Pulmonary artery endothelial cell (primary cell): Measurements from ENCODE around the gene PATJ. TPM values are rescaled to one million over a fixed set of nuclear protein-coding genes. Genes with fewer than 3 reads are reported as not detected.
"Not testable (repeated sequence)": the region's sequence is repeated elsewhere in the genome, so short reads cannot be mapped to it uniquely, and the experiment has no call there.

ENCODE experiments used
- DNase-seq: peaks from one replicate; pipeline ENCODE4 v3.0.0-alpha.2; 2011; ENCODE audit warnings: low read depth, low spot score
- total RNA-seq: library from RNA; depleted of rRNA; stranded (reverse); fragments of >200 nt; gene quantifications from 2 replicates; pipeline ENCODE4 v1.2.3, GENCODE V29; 2014

The PATJ gene
- total RNA-seq, 1 donor from 2014 or later: 4.0 TPM

DNA sequence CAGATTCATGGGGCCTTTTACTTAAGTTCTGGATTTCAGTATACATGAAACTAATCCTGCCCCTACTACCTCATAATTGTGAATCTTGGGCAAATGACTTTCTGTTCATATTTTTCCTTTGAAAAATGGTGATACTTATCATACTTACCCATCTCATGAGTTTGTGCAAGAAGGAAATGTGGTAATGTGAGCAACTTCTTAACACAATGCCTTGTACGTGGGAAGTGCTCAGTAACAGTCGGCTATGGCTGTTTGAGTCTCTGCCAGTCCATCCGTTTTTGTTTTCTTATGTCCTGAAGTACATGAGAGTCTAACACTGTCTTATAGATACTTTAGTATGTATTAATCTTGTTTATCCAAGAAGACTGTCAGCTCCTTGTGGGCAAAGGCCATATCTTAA is 86.5 kb downstream of the PATJ start:
- peak; percentile 67 for DNase-seq

DNA sequence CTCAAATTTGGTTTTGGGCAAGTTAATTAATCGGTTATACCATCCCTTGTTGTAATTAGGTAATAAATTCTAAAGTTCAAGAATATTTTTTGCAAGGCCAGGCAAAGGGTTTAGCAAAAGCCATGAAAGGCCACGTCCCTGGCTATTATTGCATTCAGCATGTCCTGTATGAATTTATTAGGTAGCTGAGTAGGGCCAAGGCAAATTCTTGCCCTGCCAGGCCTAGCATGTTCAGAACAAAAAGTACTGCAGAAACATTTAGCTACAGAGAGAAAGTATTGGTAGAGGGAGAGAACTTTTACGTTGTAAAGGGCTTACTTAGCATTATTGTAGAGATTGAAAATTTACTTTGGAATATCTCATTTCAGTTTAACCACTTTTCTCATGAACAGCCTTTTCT is 94.4 kb downstream of the PATJ start:
- no peak for DNase-seq

DNA sequence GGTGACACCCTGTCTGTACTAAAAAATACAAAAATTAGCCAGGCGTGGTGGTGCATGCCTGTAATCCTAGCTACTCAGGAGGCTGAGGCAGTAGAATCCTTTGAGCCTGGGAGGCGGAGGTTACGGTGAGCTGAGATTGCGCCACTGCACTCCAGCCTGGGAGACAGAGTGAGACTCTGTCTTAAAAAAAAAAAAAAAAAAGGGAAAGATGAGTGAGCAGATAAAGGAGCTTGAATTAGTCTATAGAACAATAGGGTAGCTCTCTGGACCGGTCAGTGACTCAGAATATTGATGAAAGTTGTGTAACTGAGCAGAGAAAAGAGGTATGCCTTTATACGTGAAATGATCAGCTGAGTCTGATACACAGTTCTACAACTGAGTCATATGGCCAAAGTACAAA is 95.3 kb downstream of the PATJ start:
- not testable (repeated sequence) for DNase-seq

DNA sequence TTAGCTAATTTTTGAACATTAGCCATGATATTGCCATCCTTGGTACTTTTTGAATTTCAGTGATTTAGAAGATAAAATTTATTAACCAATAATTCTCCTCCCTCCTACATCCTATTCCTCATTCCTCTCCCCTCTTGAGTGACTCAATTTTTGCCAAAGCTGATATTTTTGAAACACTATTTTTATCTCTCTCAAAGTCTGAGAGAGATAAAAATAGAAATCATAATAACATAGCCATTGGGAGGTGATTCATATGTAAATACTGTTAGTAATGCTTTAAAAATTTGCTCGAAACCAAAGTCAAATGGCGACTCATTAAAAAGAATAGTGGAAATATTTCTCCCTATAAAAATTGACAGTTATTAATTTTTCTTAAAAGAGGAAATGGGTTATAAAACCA is 97.4 kb downstream of the PATJ start:
- no peak for DNase-seq

DNA sequence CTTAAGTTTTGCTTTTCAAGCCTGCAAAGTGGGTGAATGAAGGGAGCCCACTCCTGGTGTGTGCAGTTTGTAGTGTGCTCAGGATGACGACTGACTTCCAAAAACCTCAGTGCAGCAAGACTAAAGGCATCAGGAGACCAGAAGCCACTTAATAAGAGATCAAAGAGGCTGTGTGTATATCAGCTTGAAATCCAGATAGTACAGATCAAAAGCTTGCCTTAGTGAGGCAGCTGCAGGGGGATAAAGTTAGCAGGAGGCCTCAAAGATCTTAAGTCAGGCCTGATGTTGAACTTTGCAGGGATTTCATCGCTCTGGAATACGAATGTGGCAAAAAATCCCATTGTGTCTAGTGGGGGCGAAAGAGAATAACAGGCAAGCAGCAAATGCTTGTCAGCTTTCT is 99.8 kb downstream of the PATJ start:
- no peak for DNase-seq

DNA sequence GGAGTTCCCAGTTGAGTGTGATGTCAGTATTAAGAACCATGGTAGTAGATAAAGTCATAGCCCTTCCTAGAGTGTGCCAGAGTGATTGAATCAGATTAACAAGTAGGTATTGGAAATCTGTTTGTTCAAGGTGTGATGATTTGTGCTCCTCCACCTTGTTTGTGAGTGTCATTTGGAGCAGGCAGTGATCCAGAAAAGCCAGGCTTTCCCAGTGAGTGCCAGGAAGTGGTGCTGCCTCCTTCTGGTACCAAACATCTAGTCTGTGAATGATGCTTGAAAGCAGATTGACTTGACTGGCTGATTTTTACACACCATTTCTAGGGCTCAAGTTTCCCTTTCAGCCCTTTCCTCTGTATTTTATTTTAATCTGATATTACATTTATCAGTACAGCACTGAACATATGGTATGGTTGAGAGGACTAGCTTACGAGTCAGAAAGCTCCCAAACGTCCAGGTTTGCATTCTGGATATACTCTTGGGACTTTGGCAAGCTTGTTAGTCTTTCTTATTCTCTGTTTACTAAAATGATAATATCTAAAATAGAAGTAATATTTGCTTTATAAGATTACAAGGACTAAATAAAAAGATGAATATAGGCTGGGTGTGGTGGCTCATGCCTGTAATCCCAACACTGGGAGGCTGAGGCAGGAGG is 100.7 kb downstream of the PATJ start:
- DNase-seq: no peak

DNA sequence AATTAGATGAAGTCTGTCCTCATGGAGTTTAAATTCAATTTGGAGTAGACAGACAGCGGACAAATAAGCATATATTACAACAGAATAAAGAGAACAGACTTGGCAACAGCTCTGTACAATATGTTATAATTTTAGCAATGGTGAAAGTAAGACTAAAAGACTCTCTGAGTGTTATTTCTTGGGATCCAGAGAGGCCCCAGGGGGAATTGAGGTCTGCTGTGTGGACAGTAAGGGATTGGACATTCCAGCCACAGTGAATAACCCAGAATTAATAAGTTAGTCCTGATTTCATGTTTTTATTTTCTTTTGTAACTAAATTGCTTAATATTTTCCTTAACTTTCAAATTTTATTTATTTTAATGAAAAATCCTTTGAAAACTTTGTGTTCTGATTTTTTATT is 101.7 kb downstream of the PATJ start:
- no peak for DNase-seq

GRCh38 chr1:61844664-61845063 is 102.4 kb downstream of the PATJ start:
- not testable (repeated sequence) for DNase-seq

DNA sequence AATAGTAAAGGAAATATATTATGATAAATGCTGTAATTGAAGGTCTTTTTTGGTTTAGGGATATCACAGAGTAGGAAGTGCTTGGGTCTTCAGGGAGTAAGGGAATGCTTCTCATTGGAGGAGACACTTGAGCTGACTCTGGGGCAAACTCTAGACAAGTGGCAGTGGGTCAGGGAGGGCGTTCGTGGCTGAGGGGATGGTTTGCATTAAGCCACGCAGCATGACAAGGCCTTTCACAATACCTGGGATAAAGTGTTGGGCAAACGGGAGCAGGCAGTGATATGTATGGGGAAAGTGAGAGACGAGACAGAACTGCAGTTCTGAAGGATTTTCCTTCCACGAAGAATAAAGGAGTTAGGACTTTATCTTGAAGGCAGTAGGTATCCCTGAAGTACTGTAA is 109.0 kb downstream of the PATJ start:
- no peak for DNase-seq

GRCh38 chr1:61851849-61852669 is 109.8 kb downstream of the PATJ start:
- DNase-seq: peak; percentile 56

DNA sequence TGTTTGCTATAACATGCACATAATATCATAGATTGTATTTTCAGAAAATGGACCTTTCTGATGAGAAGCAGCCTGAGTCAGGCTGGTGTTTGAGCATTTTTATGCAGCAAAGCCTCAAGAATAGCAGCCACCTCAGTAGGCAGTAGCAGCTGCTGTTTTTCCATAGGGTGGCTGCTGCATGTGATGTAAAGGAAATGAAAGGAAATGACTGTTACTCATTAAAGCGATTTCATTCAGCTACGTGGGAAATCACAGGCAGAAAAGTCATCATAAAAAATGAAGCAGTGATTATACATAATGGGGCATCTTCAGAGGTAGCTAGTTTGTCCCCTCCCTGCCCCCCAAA is 110.4 kb downstream of the PATJ start:
- DNase-seq: no peak

DNA sequence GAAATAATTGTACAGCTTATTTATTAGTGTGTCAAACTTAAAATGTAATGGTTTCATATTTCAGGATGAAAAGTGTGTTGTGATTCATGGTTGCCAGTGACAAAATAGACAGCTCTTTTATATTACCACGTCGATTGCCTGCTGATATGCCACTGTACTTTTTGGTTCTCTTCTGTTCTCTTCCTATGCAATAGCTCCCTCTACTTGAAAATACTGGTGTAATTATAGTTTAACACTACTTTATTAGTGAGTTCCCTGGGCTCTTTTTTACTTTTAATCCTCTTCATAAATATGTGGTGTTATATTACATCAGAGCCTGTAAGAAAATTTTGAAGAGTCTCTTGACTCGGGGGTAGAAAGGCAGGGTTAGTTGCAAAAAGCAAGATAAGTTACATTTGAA is 111.3 kb downstream of the PATJ start:
- DNase-seq: no peak

- no peak for DNase-seq
These were observed 122.2 kb downstream of the PATJ start for GRCh38 chr1:61864489-61864888.

- DNase-seq: no peak
These were observed 123.5 kb downstream of the PATJ start for GRCh38 chr1:61865646-61866220.

DNA sequence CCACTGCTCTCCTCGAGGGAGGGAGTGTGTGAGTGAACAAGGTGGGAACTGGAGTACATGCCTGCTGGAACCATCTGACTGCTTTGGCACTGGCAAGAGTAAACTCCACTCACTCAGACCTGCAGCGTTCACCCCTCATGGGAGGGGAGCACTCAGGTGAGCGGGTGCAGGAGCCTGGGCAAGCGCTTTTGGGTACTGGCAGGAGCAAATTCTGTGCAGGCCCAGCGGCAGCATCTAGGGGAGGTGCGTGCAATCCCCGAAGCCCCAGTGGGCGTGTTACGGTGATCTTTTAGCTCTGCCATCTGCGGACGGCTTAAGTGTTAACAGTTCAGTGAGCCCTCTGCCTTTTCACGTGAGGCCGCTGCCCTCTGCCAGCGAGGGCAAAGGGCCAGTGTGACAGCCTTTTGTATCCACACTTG is 127.4 kb downstream of the PATJ start:
- DNase-seq: no peak

- DNase-seq: no peak
These were observed 129.9 kb downstream of the PATJ start for GRCh38 chr1:61872206-61872605.

- no peak for DNase-seq
These were observed 131.3 kb downstream of the PATJ start for GRCh38 chr1:61873581-61873980.

GRCh38 chr1:61873994-61874393 is 131.7 kb downstream of the PATJ start:
- DNase-seq: no peak

DNA sequence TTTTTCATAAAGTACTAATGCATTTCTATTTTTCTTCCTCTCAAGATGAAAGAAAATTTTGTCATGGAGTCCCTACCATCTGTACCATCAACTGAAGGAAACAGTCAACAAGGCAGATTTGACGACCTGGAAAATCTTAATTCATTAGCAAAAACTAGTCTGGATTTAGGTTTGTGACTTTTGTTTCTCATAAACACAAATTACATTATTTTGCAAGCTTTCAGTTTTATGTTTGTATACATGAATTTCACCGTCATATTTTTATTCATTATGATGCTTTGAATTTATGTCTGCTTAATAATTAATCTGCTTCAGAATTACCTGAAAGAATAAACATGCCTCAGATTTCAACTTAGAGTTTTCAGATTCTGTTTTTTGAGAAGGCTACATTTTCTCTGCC is 132.9 kb downstream of the PATJ start:
- DNase-seq: no peak

GRCh38 chr1:61879887-61880474 is 137.7 kb downstream of the PATJ start:
- DNase-seq: not testable (repeated sequence)

- DNase-seq: no peak
These were observed 145.0 kb downstream of the PATJ start for GRCh38 chr1:61887076-61887867.
